ENCODE measurements around the gene GRK5.

DNA sequence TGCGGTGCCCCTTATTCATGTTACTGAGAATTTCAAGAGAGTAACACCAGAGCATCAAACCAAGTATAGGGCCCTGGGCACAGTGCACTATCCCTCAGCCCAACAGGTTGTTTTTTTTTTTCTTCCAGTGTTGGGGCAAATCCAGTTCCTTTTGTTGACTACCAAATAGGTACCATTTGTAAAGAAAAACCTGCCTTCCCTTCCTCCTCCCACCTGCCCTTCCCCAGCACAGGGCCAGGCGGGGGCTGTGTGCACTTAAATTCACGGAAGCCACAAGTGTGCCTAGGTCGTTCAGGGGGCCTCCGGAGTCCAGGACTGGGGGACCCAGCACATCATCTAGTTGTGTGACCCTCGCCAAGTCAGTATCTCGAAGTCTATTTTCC is 41.3 kb upstream of the GRK5 start:
- TF ChIP-seq, protein P1, sequence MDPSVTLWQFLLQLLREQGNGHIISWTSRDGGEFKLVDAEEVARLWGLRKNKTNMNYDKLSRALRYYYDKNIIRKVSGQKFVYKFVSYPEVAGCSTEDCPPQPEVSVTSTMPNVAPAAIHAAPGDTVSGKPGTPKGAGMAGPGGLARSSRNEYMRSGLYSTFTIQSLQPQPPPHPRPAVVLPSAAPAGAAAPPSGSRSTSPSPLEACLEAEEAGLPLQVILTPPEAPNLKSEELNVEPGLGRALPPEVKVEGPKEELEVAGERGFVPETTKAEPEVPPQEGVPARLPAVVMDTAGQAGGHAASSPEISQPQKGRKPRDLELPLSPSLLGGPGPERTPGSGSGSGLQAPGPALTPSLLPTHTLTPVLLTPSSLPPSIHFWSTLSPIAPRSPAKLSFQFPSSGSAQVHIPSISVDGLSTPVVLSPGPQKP (CRISPR knock-in tag; IDR thresholded peaks at IDR 0.05) = no peak
- no peak for TF ChIP-seq ZNF57 (CRISPR knock-in tag; IDR thresholded peaks at IDR 0.05)
- no peak for TF ChIP-seq HMG20B (CRISPR knock-in tag; IDR thresholded peaks at IDR 0.05)
- no peak for TF ChIP-seq SREBF2 (CRISPR knock-in tag; IDR thresholded peaks at IDR 0.05)
- TF ChIP-seq BACH1 (tag; IDR thresholded peaks at IDR 0.05) = no peak
- no peak for TF ChIP-seq ETV5 (CRISPR knock-in tag; IDR thresholded peaks at IDR 0.05; ENCODE audit: low read depth)
- TF ChIP-seq, protein P2, sequence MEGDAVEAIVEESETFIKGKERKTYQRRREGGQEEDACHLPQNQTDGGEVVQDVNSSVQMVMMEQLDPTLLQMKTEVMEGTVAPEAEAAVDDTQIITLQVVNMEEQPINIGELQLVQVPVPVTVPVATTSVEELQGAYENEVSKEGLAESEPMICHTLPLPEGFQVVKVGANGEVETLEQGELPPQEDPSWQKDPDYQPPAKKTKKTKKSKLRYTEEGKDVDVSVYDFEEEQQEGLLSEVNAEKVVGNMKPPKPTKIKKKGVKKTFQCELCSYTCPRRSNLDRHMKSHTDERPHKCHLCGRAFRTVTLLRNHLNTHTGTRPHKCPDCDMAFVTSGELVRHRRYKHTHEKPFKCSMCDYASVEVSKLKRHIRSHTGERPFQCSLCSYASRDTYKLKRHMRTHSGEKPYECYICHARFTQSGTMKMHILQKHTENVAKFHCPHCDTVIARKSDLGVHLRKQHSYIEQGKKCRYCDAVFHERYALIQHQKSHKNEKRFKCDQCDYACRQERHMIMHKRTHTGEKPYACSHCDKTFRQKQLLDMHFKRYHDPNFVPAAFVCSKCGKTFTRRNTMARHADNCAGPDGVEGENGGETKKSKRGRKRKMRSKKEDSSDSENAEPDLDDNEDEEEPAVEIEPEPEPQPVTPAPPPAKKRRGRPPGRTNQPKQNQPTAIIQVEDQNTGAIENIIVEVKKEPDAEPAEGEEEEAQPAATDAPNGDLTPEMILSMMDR (IDR thresholded peaks at IDR 0.05 in 2 of 3, conservative IDR thresholded peaks at IDR 0.05 in 1 of 3; ENCODE audit: insufficient read depth in 2 of 3, low read depth in 1 of 3, low read length in 3 of 3) = no peak
- no peak for TF ChIP-seq ZNF561 (CRISPR knock-in tag; conservative IDR thresholded peaks at IDR 0.05)
- TF ChIP-seq NR1H2 (CRISPR knock-in tag; IDR thresholded peaks at IDR 0.05) = no peak
- no peak for TF ChIP-seq KDM5B (IDR thresholded peaks at IDR 0.05; ENCODE audit: insufficient replicate concordance, low read depth, low read length)

Measured in K562 (cell line).